ENCODE data around the gene PET100.

The PET100 gene

GRCh38 chr19:7629347-7630054, at the start of gene PET100, which contains the start of gene XAB2:
PET100 (plus strand) TSS chr19:7629793; CDS start chr19:7629834, 41 bp downstream.
XAB2 (minus strand) TSS chr19:7629545; CDS start chr19:7629527, 18 bp downstream.
- DNase-seq, result peak; percentile 96

GRCh38 chr19:7582446-7582845, 47.1 kb upstream of the PET100 start:
- DNase-seq, result no peak

- DNase-seq, result no peak
Measured at GRCh38 chr19:7589822-7590221, 39.8 kb upstream of the PET100 start.

- no peak for DNase-seq
Measured at GRCh38 chr19:7590256-7590655, 39.3 kb upstream of the PET100 start.

GRCh38 chr19:7595466-7596133, 34.0 kb upstream of the PET100 start, which contains the start of gene CAMSAP3:
CAMSAP3 (plus strand) TSS chr19:7595863; CDS start chr19:7596003, 140 bp downstream.
- DNase-seq, result peak; percentile 86

- DNase-seq, result no peak
Measured at GRCh38 chr19:7596211-7596937, 33.2 kb upstream of the PET100 start.

- no peak for DNase-seq
Measured at GRCh38 chr19:7597689-7598088, 31.9 kb upstream of the PET100 start.

- DNase-seq, result no peak
Measured at GRCh38 chr19:7598180-7598579, 31.4 kb upstream of the PET100 start.

- DNase-seq, result no peak
Measured at GRCh38 chr19:7600721-7601120, 28.9 kb upstream of the PET100 start.

GRCh38 chr19:7602240-7602934, 27.2 kb upstream of the PET100 start:
- no peak for DNase-seq

GRCh38 chr19:7602935-7603497, 26.6 kb upstream of the PET100 start:
- no peak for DNase-seq

- DNase-seq, result no peak
Measured at GRCh38 chr19:7603919-7604318, 25.7 kb upstream of the PET100 start.

- DNase-seq, result no peak
Measured at GRCh38 chr19:7605490-7606222, 23.9 kb upstream of the PET100 start.

GRCh38 chr19:7606289-7606688, 23.3 kb upstream of the PET100 start:
- no peak for DNase-seq

GRCh38 chr19:7607212-7607873, 22.2 kb upstream of the PET100 start:
- no peak for DNase-seq

- no peak for DNase-seq
Measured at GRCh38 chr19:7607874-7608560, 21.6 kb upstream of the PET100 start.

- no peak for DNase-seq
Measured at GRCh38 chr19:7610491-7611240, 18.9 kb upstream of the PET100 start.

GRCh38 chr19:7611541-7612279, 17.9 kb upstream of the PET100 start:
- no peak for DNase-seq
